DOHH2 (cell line): ENCODE results near the gene TACR1.
"Not testable (repeated sequence)": the region's sequence is repeated elsewhere in the genome, so short reads cannot be mapped to it uniquely, and the experiment has no call there.

Experiments
- H3F3A ChIP-seq: fragments of 200-600 bp; sonication (generic), shearing (Covaris generic); 2 replicates; pipeline ENCODE4 v1.6.0; 2016; ENCODE audit warnings: antibody characterized with exemption, mild to moderate bottlenecking; ENCODE audit not compliant: control insufficient read depth, insufficient read depth
- H3K27ac ChIP-seq: fragments of 200-600 bp; sonication (generic); 2 replicates; pipeline ENCODE4 v1.5.1; 2014; ENCODE audit warnings: low read depth, mild to moderate bottlenecking, low read length, moderate library complexity
- H3K27me3 ChIP-seq: fragments of 200-600 bp; sonication (generic); 2 replicates; pipeline ENCODE4 v1.6.1; 2014; ENCODE audit warnings: mild to moderate bottlenecking, low read length, mixed read lengths; ENCODE audit not compliant: control insufficient read depth
- H3K36me3 ChIP-seq: fragments of 200-600 bp; sonication (generic); 2 replicates; pipeline ENCODE4 v1.6.1; 2014; ENCODE audit warnings: mild to moderate bottlenecking, low read length, moderate library complexity, mixed read lengths; ENCODE audit not compliant: control insufficient read depth
- H3K4me1 ChIP-seq: fragments of 200-600 bp; sonication (generic); 2 replicates; pipeline ENCODE4 v1.6.1; 2014; ENCODE audit warnings: mild to moderate bottlenecking, low read length, mixed read lengths; ENCODE audit not compliant: control insufficient read depth
- H3K4me2 ChIP-seq: fragments of 200-600 bp; sonication (generic); 2 replicates; pipeline ENCODE4 v1.6.0; 2014; ENCODE audit warnings: mild to moderate bottlenecking, low read length, moderate library complexity
- H3K4me3 ChIP-seq: fragments of 200-600 bp; sonication (generic); 2 replicates; pipeline ENCODE4 v1.5.1; 2014; ENCODE audit warnings: mild to moderate bottlenecking, low read length, mixed read lengths
- H3K79me2 ChIP-seq: fragments of 200-600 bp; sonication (generic); 2 replicates; pipeline ENCODE4 v1.6.1; 2014; ENCODE audit warnings: mild to moderate bottlenecking, low read length, mixed read lengths; ENCODE audit not compliant: control insufficient read depth
- H3K9me2 ChIP-seq: fragments of 200-600 bp; sonication (generic); replicated peaks from 2 replicates; pipeline ENCODE4 v1.6.1; 2014; ENCODE audit warnings: mild to moderate bottlenecking, low read length, mixed read lengths; ENCODE audit not compliant: control insufficient read depth
- H3K9me3 ChIP-seq: fragments of 200-600 bp; sonication (generic); 2 replicates; pipeline ENCODE4 v1.6.1; 2014; ENCODE audit warnings: antibody characterized with exemption, low read length, mixed read lengths; ENCODE audit not compliant: control insufficient read depth, insufficient read depth
- H4K20me1 ChIP-seq: fragments of 200-600 bp; sonication (generic); 2 replicates; pipeline ENCODE4 v1.6.0; 2014; ENCODE audit warnings: low read depth, mild to moderate bottlenecking, antibody characterized with exemption, low read length, moderate library complexity; ENCODE audit not compliant: control insufficient read depth, insufficient read depth
- EZH2phosphoT487 ChIP-seq: fragments of 200-600 bp; sonication (generic); IDR thresholded peaks from 2 replicates; pipeline ENCODE4 v1.6.1; 2017; ENCODE audit warnings: borderline replicate concordance, mild to moderate bottlenecking, antibody characterized with exemption, low read length, moderate library complexity, mixed read lengths
- TF ChIP-seq, protein P1 (sequence below): fragments of 200-600 bp; sonication (generic); IDR thresholded peaks from one replicate; pipeline ENCODE4 v1.5.1; 2014; ENCODE audit warnings: antibody characterized with exemption, mild to moderate bottlenecking, low read depth, low read length; ENCODE audit not compliant: poor library complexity, severe bottlenecking

The TACR1 gene

DNA sequence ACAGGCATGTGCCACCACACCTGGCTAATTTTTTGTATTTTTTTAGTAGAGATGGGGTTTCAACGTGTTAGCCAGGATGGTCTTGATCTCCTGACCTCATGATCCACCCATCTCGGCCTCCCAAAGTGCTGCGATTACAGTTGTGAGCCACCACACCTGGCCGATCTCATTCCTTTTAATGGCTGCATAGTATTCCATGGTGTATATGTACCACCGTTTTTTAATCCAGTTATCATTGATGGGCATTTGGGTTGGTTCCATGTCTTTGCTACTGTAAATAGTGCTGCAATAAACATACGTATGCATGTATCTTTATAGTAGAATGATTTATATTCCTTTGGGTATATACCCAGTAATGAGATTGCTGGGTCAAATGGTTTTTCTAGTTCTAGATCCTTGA is 51.4 kb downstream of the TACR1 start:
- not testable (repeated sequence) for H3K4me2 ChIP-seq, H3K36me3 ChIP-seq, H3K9me2 ChIP-seq, H3K79me2 ChIP-seq, H3K4me3 ChIP-seq, H4K20me1 ChIP-seq, H3K27ac ChIP-seq, H3K27me3 ChIP-seq, H3K9me3 ChIP-seq, H3F3A ChIP-seq, H3K4me1 ChIP-seq

DNA sequence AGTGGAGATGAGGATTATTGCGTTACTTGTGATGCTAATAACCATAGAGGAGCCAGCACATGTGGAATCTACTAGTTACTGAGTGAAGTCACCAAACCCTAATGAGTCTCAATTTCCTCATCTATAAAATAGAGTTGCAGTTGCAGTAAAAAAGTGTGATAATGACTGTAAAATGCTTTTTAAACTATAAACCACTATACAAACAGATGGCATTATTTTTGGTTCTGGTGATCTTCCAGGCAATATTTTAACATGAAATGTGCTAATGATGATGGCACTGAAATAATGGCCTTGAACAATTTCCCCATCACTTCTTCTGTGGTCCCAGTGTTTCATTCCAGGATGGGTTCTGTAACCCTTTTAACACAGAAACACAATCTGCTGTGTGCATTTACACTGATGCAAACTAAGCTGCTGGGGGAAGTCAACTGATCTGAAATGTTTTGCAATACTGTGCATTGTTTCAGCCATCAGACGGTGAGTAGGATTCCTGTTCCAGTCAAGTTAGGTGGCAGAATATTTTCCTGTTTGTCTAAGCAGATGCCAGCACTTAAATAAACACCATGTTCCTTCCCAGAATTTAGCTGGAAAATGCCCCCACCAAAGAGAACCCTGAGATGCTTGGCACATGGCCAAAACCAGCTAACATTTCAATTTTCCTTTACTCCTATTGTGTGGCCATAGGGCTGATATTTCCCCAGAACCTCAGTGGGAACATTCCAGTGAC is 52.6 kb downstream of the TACR1 start:
- Histone ChIP-seq H3K9me3 (no peaks in the 10 kb centered on the region), H3K9me2 (no peaks in the 10 kb centered on the region), H3K4me3 (no peak overlapping the region), H3K4me2 (no peak overlapping the region), H4K20me1 (no peaks in the 10 kb centered on the region), H3K4me1 (no peaks in the 10 kb centered on the region), H3F3A (no peaks in the 10 kb centered on the region), H3K36me3 (no peaks in the 10 kb centered on the region), H3K27ac (no peak overlapping the region), H3K79me2 (no peaks in the 10 kb centered on the region), H3K27me3 (no peaks in the 10 kb centered on the region)
- TF ChIP-seq, protein P1, sequence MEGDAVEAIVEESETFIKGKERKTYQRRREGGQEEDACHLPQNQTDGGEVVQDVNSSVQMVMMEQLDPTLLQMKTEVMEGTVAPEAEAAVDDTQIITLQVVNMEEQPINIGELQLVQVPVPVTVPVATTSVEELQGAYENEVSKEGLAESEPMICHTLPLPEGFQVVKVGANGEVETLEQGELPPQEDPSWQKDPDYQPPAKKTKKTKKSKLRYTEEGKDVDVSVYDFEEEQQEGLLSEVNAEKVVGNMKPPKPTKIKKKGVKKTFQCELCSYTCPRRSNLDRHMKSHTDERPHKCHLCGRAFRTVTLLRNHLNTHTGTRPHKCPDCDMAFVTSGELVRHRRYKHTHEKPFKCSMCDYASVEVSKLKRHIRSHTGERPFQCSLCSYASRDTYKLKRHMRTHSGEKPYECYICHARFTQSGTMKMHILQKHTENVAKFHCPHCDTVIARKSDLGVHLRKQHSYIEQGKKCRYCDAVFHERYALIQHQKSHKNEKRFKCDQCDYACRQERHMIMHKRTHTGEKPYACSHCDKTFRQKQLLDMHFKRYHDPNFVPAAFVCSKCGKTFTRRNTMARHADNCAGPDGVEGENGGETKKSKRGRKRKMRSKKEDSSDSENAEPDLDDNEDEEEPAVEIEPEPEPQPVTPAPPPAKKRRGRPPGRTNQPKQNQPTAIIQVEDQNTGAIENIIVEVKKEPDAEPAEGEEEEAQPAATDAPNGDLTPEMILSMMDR = no peak
- TF ChIP-seq EZH2phosphoT487 = no peak

- H3K27ac ChIP-seq, H3K4me1 ChIP-seq, H3K36me3 ChIP-seq, H3K4me2 ChIP-seq, H3F3A ChIP-seq, H3K9me2 ChIP-seq, H3K79me2 ChIP-seq, H4K20me1 ChIP-seq, H3K4me3 ChIP-seq, H3K9me3 ChIP-seq, H3K27me3 ChIP-seq: not testable (repeated sequence)
These were observed 53.1 kb downstream of the TACR1 start for GRCh38 chr2:75146221-75146605.

DNA sequence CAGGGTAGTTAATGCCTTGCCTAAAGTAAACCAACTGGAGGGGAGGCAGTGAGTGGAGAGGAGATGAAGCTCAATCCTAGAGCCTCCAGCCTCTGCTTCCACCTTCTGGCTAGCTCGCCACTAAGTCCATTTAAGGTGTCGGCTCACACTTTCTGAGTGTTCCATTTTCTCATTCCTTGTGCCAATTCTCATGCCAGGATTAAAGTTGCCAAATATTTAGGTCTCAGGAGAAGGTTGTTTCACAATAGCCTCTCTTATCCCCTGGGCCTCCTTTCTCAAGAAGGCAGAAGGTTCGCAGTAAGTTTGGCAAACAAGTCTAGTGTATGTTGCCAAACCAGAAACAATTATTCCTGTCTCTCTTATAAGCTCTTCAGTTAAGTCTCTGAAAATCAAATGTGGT is 57.2 kb downstream of the TACR1 start:
- Histone ChIP-seq H3K4me3 (no peak overlapping the region), H3K79me2 (no peaks in the 10 kb centered on the region), H3K9me3 (no peaks in the 10 kb centered on the region), H3K27ac (no peak overlapping the region), H3K9me2 (no peaks in the 10 kb centered on the region), H3K27me3 (peaks cover 2% of the 10 kb centered on the region; the same call in 1 of the 2 replicates), H4K20me1 (no peaks in the 10 kb centered on the region), H3K4me2 (no peak overlapping the region), H3K4me1 (no peaks in the 10 kb centered on the region), H3K36me3 (no peaks in the 10 kb centered on the region), H3F3A (no peaks in the 10 kb centered on the region)
- TF ChIP-seq EZH2phosphoT487 = no peak
- TF ChIP-seq, protein P1 = no peak
